ENCODE results near the gene NCDN. TPM values are rescaled to one million over a fixed set of nuclear protein-coding genes. Genes with fewer than 3 reads are reported as not detected.

NCDN gene
- total and polyA plus RNA-seq, 2 of the 8 experiments (the other 6 are each of a cell fraction or from before 2014, with no cell fraction given), result 26.2 to 35.4 TPM

DNA sequence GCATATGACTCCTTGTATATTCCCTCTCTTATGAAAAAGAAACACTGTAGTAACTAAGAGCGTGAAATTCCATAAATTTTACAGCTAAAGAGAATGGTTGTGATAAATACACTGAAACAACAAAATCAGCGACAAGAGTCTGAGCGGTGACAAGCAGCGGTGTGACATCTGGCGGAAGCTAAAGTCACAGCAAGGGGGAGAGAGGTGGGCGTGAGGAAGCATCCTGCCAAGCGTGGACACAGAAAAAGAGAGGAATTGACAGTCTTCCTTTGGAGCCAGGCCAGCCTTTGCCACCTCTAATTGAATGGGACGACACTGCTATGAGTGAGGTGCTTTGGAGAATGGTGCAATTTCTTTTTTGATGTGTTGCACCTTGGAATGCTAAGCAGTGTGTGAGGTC, 57.8 kb downstream of the NCDN start (continued):
- TF ChIP-seq JUN (IDR thresholded peaks at IDR 0.05; ENCODE audit: low read depth, low read length) (no peak), SP2 (IDR thresholded peaks at IDR 0.05; ENCODE audit: low read length) (no peak)
- TF ChIP-seq, protein P1, sequence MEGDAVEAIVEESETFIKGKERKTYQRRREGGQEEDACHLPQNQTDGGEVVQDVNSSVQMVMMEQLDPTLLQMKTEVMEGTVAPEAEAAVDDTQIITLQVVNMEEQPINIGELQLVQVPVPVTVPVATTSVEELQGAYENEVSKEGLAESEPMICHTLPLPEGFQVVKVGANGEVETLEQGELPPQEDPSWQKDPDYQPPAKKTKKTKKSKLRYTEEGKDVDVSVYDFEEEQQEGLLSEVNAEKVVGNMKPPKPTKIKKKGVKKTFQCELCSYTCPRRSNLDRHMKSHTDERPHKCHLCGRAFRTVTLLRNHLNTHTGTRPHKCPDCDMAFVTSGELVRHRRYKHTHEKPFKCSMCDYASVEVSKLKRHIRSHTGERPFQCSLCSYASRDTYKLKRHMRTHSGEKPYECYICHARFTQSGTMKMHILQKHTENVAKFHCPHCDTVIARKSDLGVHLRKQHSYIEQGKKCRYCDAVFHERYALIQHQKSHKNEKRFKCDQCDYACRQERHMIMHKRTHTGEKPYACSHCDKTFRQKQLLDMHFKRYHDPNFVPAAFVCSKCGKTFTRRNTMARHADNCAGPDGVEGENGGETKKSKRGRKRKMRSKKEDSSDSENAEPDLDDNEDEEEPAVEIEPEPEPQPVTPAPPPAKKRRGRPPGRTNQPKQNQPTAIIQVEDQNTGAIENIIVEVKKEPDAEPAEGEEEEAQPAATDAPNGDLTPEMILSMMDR (IDR thresholded peaks at IDR 0.05; ENCODE audit: control extremely low read depth in 1 of 3, insufficient read depth in 1 of 3, low read depth in 1 of 3, low read length in 3 of 3), result no peak

Other genes starting within 250 kb of the NCDN start
- gene KIAA0319L, start 396 bp upstream of the NCDN start, total RNA-seq (2021; fragmentation: NEBNext Ultra II Directional; extraction: Animal tissue kit (Norgen Biotek cat#: 25700)), result 49.4 and 55.7 TPM in 2 replicates
- gene KIAA0319L, start 396 bp upstream of the NCDN start, polyA plus RNA-seq (2011; rRNA removed), result 40.1 and 49.8 TPM in 2 replicates
- 0.50 and 0.61 TPM in 2 replicates for gene TFAP2E, start 15.5 kb downstream of the NCDN start, total RNA-seq (2021; fragmentation: NEBNext Ultra II Directional; extraction: Animal tissue kit (Norgen Biotek cat#: 25700))
- 0.17 and 0.24 TPM in 2 replicates for gene TFAP2E, start 15.5 kb downstream of the NCDN start, polyA plus RNA-seq (2011; rRNA removed)
- 88.2 and 91.4 TPM in 2 replicates for gene PSMB2, start 83.7 kb downstream of the NCDN start, total RNA-seq (2021; fragmentation: NEBNext Ultra II Directional; extraction: Animal tissue kit (Norgen Biotek cat#: 25700))
- 94.0 and 101 TPM in 2 replicates for gene PSMB2, start 83.7 kb downstream of the NCDN start, polyA plus RNA-seq (2011; rRNA removed)
- gene C1orf216, start 161.1 kb downstream of the NCDN start, total RNA-seq (2021; fragmentation: NEBNext Ultra II Directional; extraction: Animal tissue kit (Norgen Biotek cat#: 25700)), result 10.8 and 12.8 TPM in 2 replicates
- gene C1orf216, start 161.1 kb downstream of the NCDN start, polyA plus RNA-seq (2011; rRNA removed), result 7.3 and 7.5 TPM in 2 replicates
- 45.8 and 46.7 TPM in 2 replicates for gene CLSPN, start 212.2 kb downstream of the NCDN start, total RNA-seq (2021; fragmentation: NEBNext Ultra II Directional; extraction: Animal tissue kit (Norgen Biotek cat#: 25700))
- gene CLSPN, start 212.2 kb downstream of the NCDN start, polyA plus RNA-seq (2011; rRNA removed), result 5.9 and 7.1 TPM in 2 replicates

All from H1 (cell line).